Fibroblast of skin of right quadriceps (primary cell): ENCODE data around the gene PLEKHA7.
"Not testable (repeated sequence)": the region's sequence is repeated elsewhere in the genome, so short reads cannot be mapped to it uniquely, and the experiment has no call there.

Source experiments
- DNase-seq: peaks from one replicate; pipeline ENCODE4 v3.0.0-alpha.2; 2013

Gene PLEKHA7

GRCh38 chr11:16904761-16905160, 109.5 kb downstream of the PLEKHA7 start:
- DNase-seq = not testable (repeated sequence)

GRCh38 chr11:16902781-16903378, 111.3 kb downstream of the PLEKHA7 start:
- DNase-seq = no peak

- DNase-seq = no peak
Measured at GRCh38 chr11:16902182-16902581, 112.0 kb downstream of the PLEKHA7 start.

DNA sequence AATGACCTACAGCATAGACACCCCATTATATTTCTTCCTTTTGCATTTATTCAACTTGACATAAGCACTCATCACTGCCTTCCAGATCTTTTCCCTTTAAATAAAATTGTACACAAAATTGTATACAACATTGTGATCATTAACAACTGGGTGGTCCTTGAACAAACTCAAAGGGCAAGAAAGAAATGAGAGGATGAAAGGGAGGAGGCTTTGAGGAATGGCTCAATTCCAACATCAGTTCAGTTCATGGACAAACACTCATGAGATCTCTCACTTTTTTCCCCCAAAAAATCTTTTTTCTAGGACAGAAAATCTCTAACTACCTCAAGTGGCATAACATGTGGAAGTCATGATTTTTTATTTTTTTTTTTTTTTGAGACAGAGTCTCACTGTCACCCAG, 113.7 kb downstream of the PLEKHA7 start:
- DNase-seq = no peak

DNA sequence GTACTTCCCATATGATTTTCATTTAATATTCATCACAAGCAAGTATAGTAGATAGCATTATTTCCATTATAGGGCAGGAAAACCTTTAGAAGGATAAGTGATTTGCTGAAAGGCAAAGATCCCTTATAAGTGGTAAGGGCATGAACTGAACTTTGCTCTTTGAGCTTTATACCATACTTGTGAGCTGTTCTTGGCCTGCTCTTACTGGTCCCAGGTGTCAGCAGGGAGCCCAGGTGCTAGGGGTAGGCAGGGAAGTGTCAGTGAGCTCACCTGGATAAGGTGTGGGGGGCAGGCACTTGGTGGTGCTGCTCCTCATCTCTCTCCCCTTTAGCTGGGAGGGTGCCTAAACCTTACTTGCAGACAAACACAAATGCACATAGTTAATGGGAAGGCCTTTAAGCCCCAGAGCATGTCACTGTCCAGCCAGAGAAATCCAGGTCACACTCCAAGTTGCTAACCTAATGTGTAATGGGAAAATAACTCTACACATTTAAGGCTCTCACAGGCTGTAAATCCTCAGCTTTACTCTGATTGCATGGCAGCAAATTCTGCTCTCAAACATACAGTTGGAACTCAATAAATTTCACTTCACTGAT, 114.4 kb downstream of the PLEKHA7 start:
- no peak for DNase-seq

- no peak for DNase-seq
Measured at GRCh38 chr11:16898274-16898985, 115.8 kb downstream of the PLEKHA7 start.

DNA sequence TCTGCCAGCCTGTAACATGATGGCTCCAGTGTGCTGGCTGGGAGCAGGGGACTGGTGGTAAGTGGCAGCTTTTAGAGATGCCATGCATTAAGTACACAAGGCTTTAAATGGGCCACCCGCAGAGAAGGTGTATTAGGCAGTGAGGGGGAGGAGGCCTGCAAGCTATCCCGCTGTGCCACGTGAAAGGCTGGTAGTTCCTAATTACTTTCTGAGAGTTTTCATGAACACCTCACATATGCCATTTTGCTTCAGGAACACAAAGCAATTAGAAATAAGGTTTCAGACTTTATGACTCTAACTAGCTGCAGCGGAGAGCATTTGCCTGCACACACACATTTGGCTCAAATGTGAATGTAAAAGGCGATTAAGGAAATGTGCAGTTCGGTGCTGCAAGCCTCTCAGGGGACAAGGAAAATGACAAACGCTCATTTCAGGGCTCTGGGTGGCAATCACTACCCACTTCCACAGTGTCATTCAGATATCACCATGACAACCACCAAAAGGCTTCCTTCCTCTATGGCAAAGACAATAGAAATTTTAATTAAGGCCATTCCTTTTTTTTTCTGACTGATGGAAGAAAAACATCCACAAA, 116.6 kb downstream of the PLEKHA7 start:
- DNase-seq = no peak

GRCh38 chr11:16896729-16897469, 117.3 kb downstream of the PLEKHA7 start:
- DNase-seq = no peak

GRCh38 chr11:16895306-16895705, 118.9 kb downstream of the PLEKHA7 start:
- peak; percentile 35 for DNase-seq

DNA sequence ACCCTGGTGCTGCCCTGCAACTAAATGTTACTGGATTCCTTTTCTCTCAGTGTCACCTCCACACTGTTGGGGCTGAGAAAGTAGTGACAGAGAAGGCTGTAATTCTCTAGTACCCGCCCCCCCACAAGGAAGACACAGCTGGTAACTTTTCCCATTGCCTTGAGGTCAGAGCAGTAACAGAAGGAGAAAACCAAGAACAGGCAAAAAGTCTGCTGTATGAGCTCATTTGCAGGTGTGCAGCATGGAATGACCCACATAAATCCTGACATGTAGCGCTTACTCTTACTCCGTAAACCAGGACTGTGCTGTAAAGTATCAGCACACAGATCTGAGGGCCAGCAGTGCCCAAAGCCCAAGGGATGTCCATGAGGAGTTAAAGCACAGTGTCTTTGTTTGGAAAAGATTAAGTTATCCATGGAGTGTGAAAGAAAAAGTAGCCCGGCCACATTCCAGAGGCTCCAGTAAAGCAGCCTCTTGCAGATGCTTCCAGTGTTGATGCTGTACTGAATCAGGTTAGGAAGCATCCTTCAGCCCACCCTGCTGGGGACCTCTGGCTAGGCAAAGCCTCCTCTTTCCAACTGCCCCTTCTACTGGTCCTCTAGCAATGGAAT, 120.7 kb downstream of the PLEKHA7 start:
- DNase-seq = no peak

DNA sequence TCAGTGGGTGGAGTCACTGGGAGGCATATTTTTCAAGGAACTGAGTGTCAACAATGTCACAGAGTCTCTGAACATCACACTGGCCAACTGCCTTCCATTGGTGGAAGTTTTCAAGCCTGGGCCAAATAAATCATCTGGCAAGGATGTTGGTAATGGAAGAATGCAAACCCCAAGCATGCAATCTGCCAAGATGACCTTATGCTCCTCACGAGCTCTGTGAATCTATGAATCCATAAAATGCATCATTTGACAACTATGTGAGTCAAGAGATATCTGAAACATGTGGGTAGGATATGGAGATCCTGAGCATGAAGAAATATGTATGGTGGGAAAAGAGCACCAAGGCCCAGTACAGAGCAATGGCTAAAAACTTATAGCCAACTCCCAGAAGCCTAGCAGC, 122.2 kb downstream of the PLEKHA7 start:
- peak; percentile 90 for DNase-seq

DNA sequence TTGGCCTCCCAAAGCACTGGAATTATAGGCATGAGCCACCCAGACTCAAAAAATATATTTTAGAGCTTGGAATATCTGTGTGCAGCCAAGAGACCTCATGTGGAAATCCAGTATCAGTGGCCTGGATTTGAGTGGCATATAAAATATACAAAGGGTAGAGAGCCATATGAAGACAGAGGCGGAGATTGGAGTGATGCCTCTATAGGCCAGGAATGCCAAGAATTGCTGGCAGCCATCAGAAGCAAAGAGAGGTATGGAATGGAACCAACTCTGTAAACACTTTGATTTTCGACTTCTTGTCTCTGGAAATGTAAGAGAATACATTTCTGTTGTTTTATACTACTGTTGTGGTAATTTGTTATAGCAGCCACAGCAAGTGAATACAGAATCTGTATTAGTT, 123.0 kb downstream of the PLEKHA7 start:
- DNase-seq = peak; percentile 68

GRCh38 chr11:16890442-16890841, 123.8 kb downstream of the PLEKHA7 start:
- DNase-seq = no peak

GRCh38 chr11:16889905-16890304, 124.3 kb downstream of the PLEKHA7 start:
- no peak for DNase-seq

GRCh38 chr11:16889010-16889409, 125.2 kb downstream of the PLEKHA7 start:
- not testable (repeated sequence) for DNase-seq

DNA sequence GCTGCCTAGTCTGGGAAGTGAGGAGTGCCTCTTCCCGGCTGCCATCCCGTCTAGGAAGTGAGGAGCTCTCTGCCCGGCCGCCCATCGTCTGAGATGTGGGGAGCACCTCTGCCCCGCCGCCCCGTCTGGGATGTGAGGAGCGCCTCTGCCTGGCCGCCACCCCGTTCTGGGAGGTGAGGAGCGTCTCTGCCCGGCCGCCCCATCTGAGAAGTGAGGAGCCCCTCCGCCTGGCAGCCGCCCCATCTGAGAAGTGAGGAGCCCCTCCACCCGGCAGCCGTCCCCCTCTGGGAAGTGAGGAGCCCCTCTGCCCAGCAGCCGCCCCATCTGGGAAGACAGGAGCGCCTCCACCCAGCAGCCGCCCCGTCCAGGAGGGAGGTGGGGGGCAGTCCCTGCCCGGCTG, 126.3 kb downstream of the PLEKHA7 start:
- not testable (repeated sequence) for DNase-seq

DNA sequence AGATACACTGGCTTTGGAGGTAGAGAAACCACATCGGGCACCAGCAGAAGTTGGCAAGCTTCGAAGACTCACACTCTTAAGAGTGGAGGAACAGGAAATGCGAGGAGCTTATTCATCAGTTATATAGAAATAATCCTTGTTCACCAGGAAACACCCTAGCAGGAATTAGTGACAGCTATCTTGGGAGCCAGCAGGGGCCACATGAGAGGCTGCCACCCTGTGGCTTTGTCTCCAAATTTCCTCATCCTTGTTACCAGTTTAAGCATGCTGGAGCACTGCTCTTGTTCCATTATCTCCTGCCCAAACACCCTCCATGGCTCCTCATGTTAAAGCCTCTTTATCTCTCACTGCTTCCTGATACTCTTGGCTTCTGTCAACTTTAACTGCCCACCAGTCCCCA, 131.0 kb downstream of the PLEKHA7 start:
- no peak for DNase-seq

DNA sequence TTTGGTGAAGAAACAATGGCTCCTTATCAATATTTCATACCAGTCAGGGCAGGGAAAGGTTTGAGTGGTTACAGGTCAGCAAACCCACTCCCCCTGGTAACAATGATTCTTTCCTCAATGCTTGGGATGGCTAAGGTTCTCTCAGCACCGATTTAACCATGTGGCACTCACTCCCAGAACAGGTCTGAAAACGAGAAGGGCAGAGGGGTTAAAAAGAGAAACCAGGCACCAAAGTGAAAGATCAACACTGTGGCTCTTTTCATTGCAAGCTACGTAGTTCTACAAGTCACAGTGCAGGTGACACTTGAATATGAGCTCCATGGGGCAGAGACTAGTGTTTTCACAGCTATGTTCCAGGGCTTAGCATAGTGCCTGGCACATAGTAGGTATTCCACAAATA, 132.4 kb downstream of the PLEKHA7 start:
- no peak for DNase-seq

- peak; percentile 38 for DNase-seq
Measured at GRCh38 chr11:16881074-16881709, 133.0 kb downstream of the PLEKHA7 start.

- no peak for DNase-seq
Measured at GRCh38 chr11:16880184-16880801, 133.9 kb downstream of the PLEKHA7 start.

- no peak for DNase-seq
Measured at GRCh38 chr11:16879690-16880089, 134.5 kb downstream of the PLEKHA7 start.

- no peak for DNase-seq
Measured at GRCh38 chr11:16876837-16877236, 137.4 kb downstream of the PLEKHA7 start.
